Omental fat pad (tissue), 4 donors: Measurements from ENCODE around the gene RILP. TPM values are rescaled to one million over a fixed set of nuclear protein-coding genes. Genes with fewer than 3 reads are reported as not detected.

ENCODE experiments used
- ATAC-seq: fragments of 150-250 bp; one replicate; pipeline ENCODE4 v1.9.1; 2016; ENCODE audit warnings: mild to moderate bottlenecking, moderate library complexity; ENCODE audit not compliant: low FRiP score
- DNase-seq: peaks from one replicate; pipeline ENCODE4 v3.0.0-alpha.2; 2019; ENCODE audit warnings: low spot score
- CTCF ChIP-seq, 3 donors: fragments of 450-650 bp; IDR thresholded peaks; one replicate each; pipeline ENCODE4 v1.5.1; 2016 to 2017; ENCODE audit warnings: antibody characterized with exemption in 3 of 3, mild to moderate bottlenecking in 3 of 3, moderate library complexity in 2 of 3
- small RNA-seq: library from RNA; depleted of rRNA; stranded (forward); fragments of <200 nt; gene quantifications from one replicate; pipeline ENCODE3, GENCODE V24; 2016
- total RNA-seq, 4 donors: library from RNA; depleted of rRNA; stranded (reverse); fragments of >200 nt; gene quantifications; one replicate each; pipeline ENCODE4 v1.1.0, GENCODE V29; 2016

Gene RILP
- total RNA-seq, 4 donors from 2014 or later: 26.5 to 60.5 (median 35.6) TPM

DNA sequence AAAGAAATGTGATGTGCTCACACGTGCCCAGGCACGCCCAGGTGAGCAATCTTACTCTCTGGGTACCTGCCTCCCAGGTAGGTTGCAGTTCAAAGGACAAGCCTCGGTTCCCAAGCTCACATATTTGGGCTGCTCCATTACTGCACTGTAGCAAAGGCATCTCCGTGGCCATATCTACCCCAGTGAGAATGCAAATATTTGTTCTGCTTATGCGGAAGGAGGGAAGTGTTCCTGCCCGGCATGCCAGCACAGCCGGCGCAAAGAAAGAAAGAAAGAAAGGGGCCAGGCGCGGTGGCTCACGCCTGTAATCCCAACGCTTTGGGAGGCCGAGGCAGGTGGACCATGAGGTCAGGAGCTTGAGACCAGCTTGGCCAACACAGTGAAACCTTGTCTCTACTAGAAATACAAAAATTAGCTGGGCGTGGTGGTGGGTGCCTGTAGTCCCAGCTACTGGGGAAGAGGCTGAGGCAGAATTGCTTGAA, 51.8 kb downstream of the RILP start:
- ATAC-seq (no peak), DNase-seq (no peak)
- TF ChIP-seq CTCF (IDR thresholded peaks at IDR 0.05): no peak

Small RNAs within 50 kb of the gene (small RNA-seq; reads per million reads assigned to genes)
- gene RN7SL105P: not detected

Other genes starting within 250 kb of the RILP start
- 100 to 1,000 TPM; 489 to 684 (median 635) TPM for gene YWHAE, start 249.6 kb downstream of the RILP start, total RNA-seq
- gene CRK, start 193.6 kb downstream of the RILP start, total RNA-seq: 100 to 1,000 TPM in 2 of 4 donors, 10 to 100 TPM in 2; 84.5 to 104 (median 95.7) TPM
- gene MYO1C, start 157.2 kb downstream of the RILP start, total RNA-seq: 100 to 1,000 TPM; 194 to 367 (median 207) TPM
- gene INPP5K, start 133.3 kb downstream of the RILP start, total RNA-seq: 100 to 1,000 TPM; 103 to 279 (median 153) TPM
- gene PITPNA, start 87.1 kb downstream of the RILP start, total RNA-seq: 10 to 100 TPM; 27.6 to 49.7 (median 33.7) TPM
- gene SLC43A2, start 21.0 kb downstream of the RILP start, total RNA-seq: 10 to 100 TPM; 21.0 to 39.9 (median 23.1) TPM
- 10 to 100 TPM in 3 of 4 donors, 1 to 10 TPM in 1; 7.2 to 43.0 (median 18.8) TPM for gene SCARF1, start 4.1 kb downstream of the RILP start, total RNA-seq
- gene PRPF8, start 35.0 kb upstream of the RILP start, total RNA-seq: 100 to 1,000 TPM; 146 to 215 (median 183) TPM
- 10 to 100 TPM in 3 of 4 donors, 1 to 10 TPM in 1; 7.1 to 16.5 (median 11.4) TPM for gene TLCD2, start 60.5 kb upstream of the RILP start, total RNA-seq
- 10 to 100 TPM; 39.2 to 71.1 (median 49.8) TPM for gene WDR81, start 74.8 kb upstream of the RILP start, total RNA-seq
- 10 to 100 TPM in 2 of 4 donors, 1 to 10 TPM in 2; 6.0 to 28.8 (median 9.1) TPM for gene SERPINF2, start 93.0 kb upstream of the RILP start, total RNA-seq
- gene SERPINF1, start 112.2 kb upstream of the RILP start, total RNA-seq: 1,000 to 10,000 TPM in 3 of 4 donors, 100 to 1,000 TPM in 1; 868 to 2,171 (median 1,171) TPM
- 10 to 100 TPM in 3 of 4 donors, 1 to 10 TPM in 1; 9.1 to 28.2 (median 20.3) TPM for gene SMYD4, start 180.0 kb upstream of the RILP start, total RNA-seq
- gene RPA1, start 180.1 kb upstream of the RILP start, total RNA-seq: 10 to 100 TPM; 22.8 to 31.4 (median 24.1) TPM